ENCODE results near the gene NPHP4.
A peak's percentile ranks its signal among the peaks of the same experiment; 100 is the strongest.

Gene NPHP4

DNA sequence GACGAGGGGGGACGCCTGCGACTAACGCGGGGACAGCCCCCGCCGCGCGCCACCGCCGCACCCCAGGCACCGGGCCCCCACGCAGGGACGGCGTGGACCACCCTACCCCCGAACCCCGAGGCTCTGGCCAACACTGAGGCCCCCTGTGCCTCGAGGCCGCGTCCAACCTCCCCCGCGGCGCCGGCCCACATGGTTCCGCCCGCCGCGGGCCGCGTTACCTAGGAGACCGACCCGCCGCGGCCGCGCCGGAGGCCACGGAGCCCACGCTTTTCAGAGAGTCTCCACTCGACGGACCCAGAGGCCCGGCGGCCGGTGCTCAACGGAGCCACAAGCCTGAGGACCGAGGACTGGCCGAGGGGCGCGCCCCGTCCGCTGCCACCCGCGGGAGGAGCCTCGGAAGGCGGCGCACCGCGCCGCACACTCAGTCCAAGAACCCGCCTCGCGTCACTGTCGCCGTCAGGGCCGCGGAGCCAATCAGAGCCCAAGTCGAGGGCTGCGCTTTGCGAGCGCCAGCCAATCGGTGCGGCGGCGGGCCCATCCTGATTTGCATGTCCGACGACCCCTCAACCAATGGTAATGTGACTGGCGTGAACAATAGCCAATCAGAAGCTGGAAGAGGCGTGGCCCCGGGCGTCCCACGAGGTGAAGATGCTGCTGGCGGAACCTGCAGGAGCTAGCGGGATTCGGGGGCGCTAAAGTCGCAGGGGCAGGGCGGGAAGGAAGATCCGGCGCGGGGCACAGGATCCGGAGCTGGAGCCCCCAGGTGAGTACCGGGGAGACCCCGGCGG is at the start of gene NPHP4:
Gene NPHP4 (minus strand): TSS at position 400 of the 788 bp plus-strand sequence. CDS start 6,136 bp downstream, outside the sequence.
- peaks cover 7% of the 10 kb centered on the region; the same call in 1 of the 2 replicates for H3K4me1 ChIP-seq
- H3K27me3 ChIP-seq (ENCODE audit: low read depth) = no peaks in the 10 kb centered on the region
- peak within 1 kb of the TSS; percentile 84 for H3K4me3 ChIP-seq
- in situ Hi-C loops (cut with MboI; ENCODE audit: low sequenced_read_pairs) = no loop called here
- no peaks in the 10 kb centered on the region for H3K36me3 ChIP-seq (replicated peaks)
- DNase-seq (ENCODE audit: low spot score in 2 of 2) = peak; percentile 96 to 100
- H3K9me3 ChIP-seq = no peaks in the 10 kb centered on the region

DNA sequence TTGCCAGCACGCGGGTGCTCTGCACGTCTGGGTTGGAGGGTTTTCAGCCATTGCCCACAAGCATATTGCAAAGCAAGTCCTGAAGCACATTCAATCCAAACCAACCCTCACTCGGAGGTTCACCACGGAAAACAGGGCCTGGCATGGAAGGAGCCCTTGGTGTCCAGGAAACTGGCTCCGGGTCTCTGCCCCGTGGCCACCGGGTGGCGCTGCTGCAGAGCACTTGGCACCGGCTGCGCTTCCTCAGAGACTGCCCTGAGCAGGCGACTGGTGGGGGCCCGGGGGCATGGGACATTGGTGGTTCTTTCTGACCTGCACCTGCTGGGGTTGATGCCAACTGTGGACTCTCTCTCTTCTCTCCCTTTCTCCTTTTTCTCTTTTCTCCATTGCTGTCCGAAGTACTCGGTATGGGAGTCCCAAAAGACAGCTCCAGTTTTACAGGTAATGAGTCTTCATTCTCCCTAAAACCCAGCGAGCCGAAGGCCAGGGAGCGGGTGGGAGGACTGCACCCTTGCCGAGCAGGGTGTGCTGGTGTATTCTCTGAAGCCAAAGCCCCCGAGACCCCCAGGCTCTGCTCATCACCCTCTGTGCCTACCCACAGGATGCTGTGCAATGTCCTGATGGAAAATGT is 49.3 kb upstream of the NPHP4 start:
- Histone ChIP-seq H3K27me3 (ENCODE audit: low read depth) (no peaks in the 10 kb centered on the region), H3K36me3 (replicated peaks) (no peaks in the 10 kb centered on the region), H3K4me1 (no peaks in the 10 kb centered on the region), H3K9me3 (no peaks in the 10 kb centered on the region), H3K4me3 (no peak overlapping the region)
- in situ Hi-C loops (cut with MboI; ENCODE audit: low sequenced_read_pairs) = no loop called here
- DNase-seq (ENCODE audit: low spot score in 2 of 2) = peak in 1 of 2 experiments; percentile 72

DNA sequence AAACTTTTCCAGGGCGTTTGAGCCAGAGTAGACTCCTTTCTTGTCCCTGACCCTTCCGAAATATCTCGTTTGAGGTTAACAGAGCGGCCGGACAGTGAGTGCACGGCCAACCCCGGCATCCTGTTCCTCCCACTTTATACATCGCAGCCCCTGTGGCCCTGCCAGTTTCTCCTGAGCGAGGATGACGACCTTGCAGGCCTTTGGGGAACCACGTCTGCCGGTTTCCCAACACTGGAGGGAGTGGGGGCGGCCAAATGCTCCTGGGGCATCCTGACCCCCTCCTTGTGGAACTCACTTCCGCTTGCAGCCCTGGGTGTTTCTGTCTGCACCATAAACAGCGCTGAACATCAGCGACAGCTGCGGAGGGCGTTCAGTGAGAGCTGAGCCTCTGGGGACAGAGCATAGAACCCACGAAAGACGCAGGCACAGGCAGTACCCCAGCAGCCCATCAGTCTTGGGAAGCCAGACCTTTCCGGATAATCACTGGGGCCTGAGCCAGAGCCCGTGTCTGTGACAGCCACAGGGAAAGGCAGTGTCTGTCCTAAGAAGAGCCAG is 48.7 kb upstream of the NPHP4 start:
- in situ Hi-C loops (cut with MboI; ENCODE audit: low sequenced_read_pairs) = no loop called here
- no peaks in the 10 kb centered on the region for H3K9me3 ChIP-seq
- DNase-seq (ENCODE audit: low spot score in 2 of 2) = no peak
- no peak overlapping the region for H3K4me3 ChIP-seq
- no peaks in the 10 kb centered on the region for H3K4me1 ChIP-seq
- no peaks in the 10 kb centered on the region for H3K27me3 ChIP-seq (ENCODE audit: low read depth)
- H3K36me3 ChIP-seq (replicated peaks) = no peaks in the 10 kb centered on the region

DNA sequence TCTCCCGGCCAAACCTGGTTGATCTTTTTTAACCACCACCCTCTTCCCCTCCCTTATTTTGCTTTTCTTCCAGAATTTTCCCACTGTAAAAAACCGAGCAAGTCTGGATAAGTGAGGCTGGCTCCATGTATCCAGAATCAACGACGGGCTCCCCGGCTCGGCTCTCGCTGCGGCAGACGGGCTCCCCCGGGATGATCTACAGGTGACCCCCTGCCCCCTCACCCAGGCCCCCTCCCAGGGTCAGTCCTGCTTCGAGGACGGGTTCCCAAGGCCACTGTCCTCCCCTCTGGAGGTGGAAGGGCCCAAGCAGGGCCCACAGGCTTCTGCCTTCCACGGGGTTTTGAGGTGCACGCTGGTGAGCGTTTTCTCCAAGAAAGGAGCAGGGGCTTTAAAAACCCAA is 48.2 kb upstream of the NPHP4 start:
- in situ Hi-C loops (cut with MboI; ENCODE audit: low sequenced_read_pairs) = no loop called here
- H3K36me3 ChIP-seq (replicated peaks) = no peaks in the 10 kb centered on the region

DNA sequence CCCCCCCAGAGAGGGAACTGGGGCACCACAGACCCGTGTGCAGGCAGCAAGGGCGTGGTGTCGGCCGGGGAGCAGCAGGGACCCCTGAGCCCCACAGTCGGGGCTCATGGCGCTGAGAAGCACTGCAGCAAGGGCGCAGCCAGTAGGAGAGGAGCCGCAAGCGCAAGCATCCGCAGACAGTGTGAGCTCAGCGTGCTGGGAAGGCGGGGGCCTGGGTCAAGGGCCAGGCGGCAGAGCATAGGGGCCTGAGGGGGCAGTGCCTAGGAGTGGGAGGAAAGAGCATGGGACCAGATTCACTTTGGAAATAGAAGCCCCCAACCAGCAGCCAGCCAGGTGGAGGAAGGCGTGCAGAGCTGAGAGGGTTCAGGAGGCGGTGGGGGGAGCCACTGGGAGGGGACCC is 46.8 kb upstream of the NPHP4 start:
- no peaks in the 10 kb centered on the region for H3K27me3 ChIP-seq (ENCODE audit: low read depth)
- no peaks in the 10 kb centered on the region for H3K9me3 ChIP-seq
- in situ Hi-C loops (cut with MboI; ENCODE audit: low sequenced_read_pairs) = no loop called here
- no peak overlapping the region for H3K4me3 ChIP-seq
- H3K36me3 ChIP-seq (replicated peaks) = no peaks in the 10 kb centered on the region
- H3K4me1 ChIP-seq = no peaks in the 10 kb centered on the region
- DNase-seq (ENCODE audit: low spot score in 2 of 2) = no peak

More for the DNA sequence above, 48.2 kb upstream of the NPHP4 start:
- Histone ChIP-seq H3K9me3 (no peaks in the 10 kb centered on the region), H3K27me3 (ENCODE audit: low read depth) (no peaks in the 10 kb centered on the region), H3K4me1 (no peaks in the 10 kb centered on the region), H3K4me3 (no peak overlapping the region)
- no peak for DNase-seq (ENCODE audit: low spot score in 2 of 2)

DNA sequence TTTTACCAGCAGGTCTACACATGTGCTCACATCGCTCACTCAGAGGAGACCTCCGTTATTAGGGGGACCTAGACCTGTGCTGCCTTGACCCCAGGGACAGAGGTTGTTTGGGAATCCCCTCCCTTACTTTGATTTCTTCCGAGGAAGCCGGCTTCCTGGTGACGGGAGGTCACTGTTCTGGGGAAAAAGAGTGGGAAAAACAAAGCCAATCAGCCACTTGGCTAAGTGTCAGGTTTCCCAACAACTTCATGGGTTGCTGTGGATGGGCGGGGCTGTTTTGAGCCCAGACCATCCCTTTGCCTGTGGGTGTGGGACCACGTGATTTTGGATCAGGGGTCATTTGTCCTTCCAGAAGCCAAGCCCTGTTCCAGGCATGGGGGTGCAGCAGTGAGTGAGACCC is 46.4 kb upstream of the NPHP4 start:
- in situ Hi-C loops (cut with MboI; ENCODE audit: low sequenced_read_pairs) = no loop called here
- Histone ChIP-seq H3K4me1 (no peaks in the 10 kb centered on the region), H3K9me3 (no peaks in the 10 kb centered on the region), H3K4me3 (no peak overlapping the region), H3K27me3 (ENCODE audit: low read depth) (no peaks in the 10 kb centered on the region), H3K36me3 (replicated peaks) (no peaks in the 10 kb centered on the region)
- no peak for DNase-seq (ENCODE audit: low spot score in 2 of 2)

DNA sequence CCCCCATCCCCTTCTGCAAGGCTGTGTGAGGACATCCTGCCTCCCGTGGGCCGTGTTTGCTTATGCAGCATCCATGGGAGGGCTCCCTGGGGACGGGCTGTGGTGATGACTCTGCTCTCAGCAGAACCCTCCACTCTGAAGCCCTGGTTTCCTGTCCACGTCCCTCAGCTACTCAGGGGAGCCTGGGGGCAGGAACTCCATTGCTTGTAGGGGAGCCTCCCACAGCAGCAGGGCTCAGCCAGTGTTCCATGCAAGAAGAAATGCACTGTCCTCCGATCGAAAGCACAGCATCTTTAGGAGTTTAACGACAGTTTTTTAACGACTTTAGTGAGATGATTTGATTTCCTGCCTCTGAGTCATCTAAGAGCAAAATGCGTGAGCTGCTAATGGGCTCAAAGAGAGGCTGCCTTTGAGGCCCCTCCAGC is 45.1 kb upstream of the NPHP4 start:
- no peak for DNase-seq (ENCODE audit: low spot score in 2 of 2)
- no peaks in the 10 kb centered on the region for H3K4me1 ChIP-seq
- in situ Hi-C loops (cut with MboI; ENCODE audit: low sequenced_read_pairs) = no loop called here
- H3K36me3 ChIP-seq (replicated peaks) = no peaks in the 10 kb centered on the region
- H3K27me3 ChIP-seq (ENCODE audit: low read depth) = no peaks in the 10 kb centered on the region
- H3K9me3 ChIP-seq = no peaks in the 10 kb centered on the region
- no peak overlapping the region for H3K4me3 ChIP-seq

DNA sequence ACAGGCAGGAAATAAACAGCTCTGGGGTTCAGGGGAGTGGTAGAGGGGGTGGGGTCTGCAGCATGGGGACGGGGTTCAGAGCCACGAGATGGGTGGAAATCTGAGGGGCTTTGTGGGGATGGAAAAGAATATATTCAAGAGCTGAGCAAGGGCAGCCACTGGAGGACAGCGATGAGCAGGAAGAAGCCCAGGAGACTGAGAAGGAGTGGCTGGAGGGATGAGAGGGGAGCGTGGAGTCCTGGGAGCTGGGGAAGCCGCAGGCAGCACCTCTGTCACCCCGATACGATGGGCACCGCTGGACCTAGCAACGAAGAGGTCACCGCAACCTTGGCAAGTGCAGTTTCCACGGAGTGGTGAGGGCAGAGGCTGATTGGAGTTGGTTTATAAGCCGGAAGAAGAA is 43.5 kb upstream of the NPHP4 start:
- in situ Hi-C loops (cut with MboI; ENCODE audit: low sequenced_read_pairs) = no loop called here
- H3K4me1 ChIP-seq = no peaks in the 10 kb centered on the region
- H3K9me3 ChIP-seq = no peaks in the 10 kb centered on the region
- DNase-seq (ENCODE audit: low spot score in 2 of 2) = no peak
- no peaks in the 10 kb centered on the region for H3K27me3 ChIP-seq (ENCODE audit: low read depth)
- no peaks in the 10 kb centered on the region for H3K36me3 ChIP-seq (replicated peaks)
- H3K4me3 ChIP-seq = no peak overlapping the region

DNA sequence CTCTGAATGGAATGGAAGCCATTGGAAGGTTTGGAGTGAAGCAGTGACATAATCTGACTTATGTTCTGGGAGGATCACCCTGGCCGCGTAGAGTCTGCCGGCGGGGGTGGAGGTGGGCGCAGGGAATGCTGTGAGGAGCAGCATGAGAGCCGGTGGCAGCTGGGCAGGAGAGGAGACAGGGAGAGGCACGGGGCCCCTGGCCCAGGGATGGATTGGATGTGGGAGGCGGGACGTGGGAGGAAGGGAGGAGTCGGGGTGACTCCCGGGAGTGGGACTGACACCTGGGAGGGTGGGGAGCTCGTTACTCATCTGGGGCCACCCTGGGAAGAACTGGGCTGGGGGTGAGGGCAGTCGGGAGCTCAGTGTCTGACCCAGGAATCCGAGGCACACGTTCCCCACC is 43.1 kb upstream of the NPHP4 start:
- no peak for DNase-seq (ENCODE audit: low spot score in 2 of 2)
- no peaks in the 10 kb centered on the region for H3K4me1 ChIP-seq
- in situ Hi-C loops (cut with MboI; ENCODE audit: low sequenced_read_pairs) = no loop called here
- no peaks in the 10 kb centered on the region for H3K36me3 ChIP-seq (replicated peaks)
- H3K4me3 ChIP-seq = no peak overlapping the region
- H3K9me3 ChIP-seq = no peaks in the 10 kb centered on the region
- H3K27me3 ChIP-seq (ENCODE audit: low read depth) = no peaks in the 10 kb centered on the region

DNA sequence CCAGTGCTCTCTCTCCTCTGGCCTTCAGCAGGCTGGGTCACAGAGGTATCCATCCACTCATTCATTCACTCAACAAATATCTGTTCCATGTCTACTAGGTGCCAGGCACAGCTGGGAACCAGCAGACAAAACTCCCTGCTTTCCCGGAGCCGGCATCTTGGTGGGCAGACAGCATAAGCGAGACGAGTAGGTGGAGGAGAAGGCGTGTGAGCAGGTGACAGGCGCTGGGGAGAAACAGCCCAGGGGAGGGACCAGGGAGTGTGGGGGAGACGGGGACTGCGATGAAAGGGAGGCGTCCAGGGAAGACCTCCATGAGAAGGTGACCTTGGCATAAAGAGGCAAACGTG is 42.5 kb upstream of the NPHP4 start:
- Histone ChIP-seq H3K36me3 (replicated peaks) (no peaks in the 10 kb centered on the region), H3K4me1 (no peaks in the 10 kb centered on the region), H3K4me3 (no peak overlapping the region), H3K9me3 (no peaks in the 10 kb centered on the region), H3K27me3 (ENCODE audit: low read depth) (no peaks in the 10 kb centered on the region)
- in situ Hi-C loops (cut with MboI; ENCODE audit: low sequenced_read_pairs) = no loop called here
- no peak for DNase-seq (ENCODE audit: low spot score in 2 of 2)

DNA sequence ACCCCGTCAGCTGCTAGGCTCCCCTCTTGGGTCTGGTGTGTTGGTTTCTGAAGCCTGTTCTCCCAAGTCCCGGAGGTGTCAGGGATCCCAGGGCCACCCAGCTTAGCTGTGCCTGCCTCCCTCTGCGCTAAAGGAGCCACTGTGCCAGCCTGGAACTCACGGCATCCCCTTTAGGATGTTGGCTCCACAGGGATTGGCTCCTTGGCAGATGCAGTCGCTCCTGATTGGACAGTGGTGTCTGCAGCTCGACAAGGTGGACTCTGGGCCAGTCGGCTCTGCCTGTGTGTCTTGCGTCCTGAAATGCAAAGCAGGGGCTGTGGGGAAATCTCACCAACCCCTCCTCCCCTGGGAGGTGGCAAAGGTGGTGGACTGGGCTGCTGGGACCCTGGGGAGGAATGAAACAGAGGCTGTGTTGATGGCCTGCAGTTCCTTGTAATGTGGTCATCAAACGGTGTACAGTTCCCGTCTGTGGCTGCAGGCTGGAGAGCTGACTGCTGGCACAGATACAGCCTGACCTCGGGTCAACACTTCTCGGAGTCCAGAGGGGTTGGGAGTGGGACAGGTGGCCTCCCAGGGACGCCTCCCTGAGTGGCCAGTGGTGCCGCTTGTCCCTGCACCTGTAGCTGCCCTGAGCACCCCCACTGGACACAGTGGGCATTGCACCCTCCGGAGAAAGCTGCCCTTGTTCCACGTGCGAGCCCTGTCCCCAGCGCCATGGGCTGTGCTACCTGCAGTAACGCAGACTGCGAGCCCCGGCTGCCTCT is 41.9 kb upstream of the NPHP4 start:
- Histone ChIP-seq H3K4me1 (no peaks in the 10 kb centered on the region), H3K27me3 (ENCODE audit: low read depth) (no peaks in the 10 kb centered on the region), H3K4me3 (no peak overlapping the region), H3K9me3 (no peaks in the 10 kb centered on the region), H3K36me3 (replicated peaks) (no peaks in the 10 kb centered on the region)
- DNase-seq (ENCODE audit: low spot score in 2 of 2) = peak in 1 of 2 experiments; percentile 75
- in situ Hi-C loops (cut with MboI; ENCODE audit: low sequenced_read_pairs) = no loop called here

DNA sequence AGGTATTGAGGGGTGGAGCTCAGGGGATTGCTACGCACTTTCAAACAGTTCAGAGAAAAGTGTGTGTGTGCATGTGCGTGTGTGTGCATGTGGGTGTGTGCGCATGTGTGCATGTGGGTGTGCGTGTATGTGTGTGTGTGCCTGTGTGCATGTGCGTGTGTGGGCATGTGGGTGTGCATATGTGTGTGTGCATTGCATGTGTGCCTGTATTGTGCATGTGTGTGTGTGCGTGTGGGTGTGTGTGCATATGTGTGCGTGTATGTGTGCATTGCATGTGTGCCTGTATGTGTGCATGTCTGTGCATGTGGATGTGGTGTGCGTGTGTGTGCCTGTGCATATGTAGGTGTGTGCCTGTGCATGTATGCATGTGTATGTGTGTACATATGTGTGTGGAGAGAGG is 40.9 kb upstream of the NPHP4 start:
- in situ Hi-C loops (cut with MboI; ENCODE audit: low sequenced_read_pairs) = no loop called here
- H3K4me3 ChIP-seq = no peak overlapping the region
- H3K9me3 ChIP-seq = no peaks in the 10 kb centered on the region
- H3K27me3 ChIP-seq (ENCODE audit: low read depth) = no peaks in the 10 kb centered on the region
- H3K36me3 ChIP-seq (replicated peaks) = no peaks in the 10 kb centered on the region
- no peaks in the 10 kb centered on the region for H3K4me1 ChIP-seq
- DNase-seq (ENCODE audit: low spot score in 2 of 2) = no peak

DNA sequence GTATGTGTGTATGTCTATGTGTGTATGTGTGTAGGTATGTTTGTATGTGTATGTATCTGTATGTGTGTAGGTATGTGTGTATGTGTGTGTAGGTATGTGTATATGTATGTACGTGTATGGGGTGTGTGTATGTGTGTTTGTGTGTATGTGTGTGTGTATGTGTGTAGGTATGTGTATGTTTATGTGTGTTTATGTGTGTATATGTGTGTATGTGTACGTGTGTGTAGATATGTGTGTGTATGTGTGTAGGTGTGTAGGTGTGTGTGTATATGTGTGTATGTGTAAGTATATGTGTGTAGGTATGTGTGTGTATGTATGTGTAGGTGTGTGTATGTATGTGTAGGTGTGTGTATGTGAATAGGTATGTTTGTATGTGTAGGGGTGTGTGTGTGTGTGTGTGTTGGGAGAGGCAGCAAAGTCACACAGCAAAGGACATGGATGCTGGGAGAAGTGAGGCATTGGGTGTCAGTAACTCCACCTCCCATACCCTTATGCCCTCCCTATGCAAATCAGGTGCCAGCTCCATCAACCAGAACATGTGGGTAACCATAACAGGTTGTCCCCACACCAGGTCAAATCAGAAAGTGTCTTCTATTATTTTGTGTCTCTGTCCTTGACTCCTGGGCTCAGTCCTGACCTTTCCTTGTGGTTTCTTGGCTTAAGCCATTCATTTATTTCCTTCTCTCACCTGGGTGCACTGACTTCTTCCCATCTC is 38.5 kb upstream of the NPHP4 start:
- no peak for DNase-seq (ENCODE audit: low spot score in 2 of 2)
- Histone ChIP-seq H3K36me3 (replicated peaks) (no peaks in the 10 kb centered on the region), H3K27me3 (ENCODE audit: low read depth) (no peaks in the 10 kb centered on the region), H3K9me3 (no peaks in the 10 kb centered on the region), H3K4me1 (no peaks in the 10 kb centered on the region), H3K4me3 (no peak overlapping the region)
- in situ Hi-C loops (cut with MboI; ENCODE audit: low sequenced_read_pairs) = no loop called here

Data from HAP-1 (cell line).